ENCODE results near the gene DCPS. TPM values are rescaled to one million over a fixed set of nuclear protein-coding genes. Genes with fewer than 3 reads are reported as not detected.
"Not testable (repeated sequence)": the region's sequence is repeated elsewhere in the genome, so short reads cannot be mapped to it uniquely, and the experiment has no call there.

DCPS gene
- 24.0 TPM for polyA plus RNA-seq (2012; ENCODE audit: insufficient read depth, insufficient read length, low read depth)

GRCh38 chr11:126303623-126304456, at the start of gene DCPS:
DCPS (plus strand) TSS chr11:126304060; CDS start chr11:126304081, 21 bp downstream.
- TF ChIP-seq CTCF (IDR thresholded peaks at IDR 0.05; ENCODE audit: low read depth, low read length): no peak
- peak; percentile 86 for DNase-seq
- Histone ChIP-seq H3K36me3 (peaks cover 14% of the 10 kb centered on the region), H3K9me3 (no peaks in the 10 kb centered on the region), H3K4me3 (ENCODE audit: low read depth, low read length) (peak within 1 kb of the TSS; percentile 67), H3K4me1 (no peaks in the 10 kb centered on the region), H3K27me3 (no peaks in the 10 kb centered on the region)

- DNase-seq: no peak
- no peaks in the 10 kb centered on the region for H3K4me1 ChIP-seq
- peaks cover 41% of the 10 kb centered on the region for H3K36me3 ChIP-seq
- H3K27me3 ChIP-seq: no peaks in the 10 kb centered on the region
- H3K4me3 ChIP-seq (ENCODE audit: low read depth, low read length): no peak overlapping the region
- TF ChIP-seq CTCF (IDR thresholded peaks at IDR 0.05; ENCODE audit: low read depth, low read length): no peak
- H3K9me3 ChIP-seq: no peaks in the 10 kb centered on the region
Measured at GRCh38 chr11:126254819-126255218, 49.0 kb upstream of the DCPS start.

GRCh38 chr11:126255507-126255906, 48.4 kb upstream of the DCPS start:
- H3K4me3 ChIP-seq (ENCODE audit: low read depth, low read length); H3K4me1 ChIP-seq; DNase-seq; H3K9me3 ChIP-seq; H3K27me3 ChIP-seq: not testable (repeated sequence)
- peaks cover 41% of the 10 kb centered on the region for H3K36me3 ChIP-seq

GRCh38 chr11:126256216-126256615, 47.6 kb upstream of the DCPS start:
- no peak for DNase-seq
- Histone ChIP-seq H3K4me3 (ENCODE audit: low read depth, low read length) (no peak overlapping the region), H3K9me3 (no peaks in the 10 kb centered on the region), H3K36me3 (peaks cover 44% of the 10 kb centered on the region), H3K4me1 (no peaks in the 10 kb centered on the region), H3K27me3 (no peaks in the 10 kb centered on the region)
- no peak for TF ChIP-seq CTCF (IDR thresholded peaks at IDR 0.05; ENCODE audit: low read depth, low read length)

- H3K27me3 ChIP-seq: no peaks in the 10 kb centered on the region
- no peaks in the 10 kb centered on the region for H3K4me1 ChIP-seq
- no peak overlapping the region for H3K4me3 ChIP-seq (ENCODE audit: low read depth, low read length)
- DNase-seq: no peak
- no peak for TF ChIP-seq CTCF (IDR thresholded peaks at IDR 0.05; ENCODE audit: low read depth, low read length)
- peaks cover 53% of the 10 kb centered on the region for H3K36me3 ChIP-seq
- H3K9me3 ChIP-seq: no peaks in the 10 kb centered on the region
Measured at GRCh38 chr11:126257144-126257543, 46.7 kb upstream of the DCPS start.

GRCh38 chr11:126257764-126258163, 46.1 kb upstream of the DCPS start:
- H3K27me3 ChIP-seq: no peaks in the 10 kb centered on the region
- TF ChIP-seq CTCF (IDR thresholded peaks at IDR 0.05; ENCODE audit: low read depth, low read length): no peak
- peaks cover 59% of the 10 kb centered on the region for H3K36me3 ChIP-seq
- no peak overlapping the region for H3K4me3 ChIP-seq (ENCODE audit: low read depth, low read length)
- DNase-seq: no peak
- no peaks in the 10 kb centered on the region for H3K9me3 ChIP-seq
- no peaks in the 10 kb centered on the region for H3K4me1 ChIP-seq

All from BE2C (cell line).